ENCODE results near the gene NLRP5. TPM values are rescaled to one million over a fixed set of nuclear protein-coding genes. Genes with fewer than 3 reads are reported as not detected.

The NLRP5 gene
- total RNA-seq, 2 donors from 2014 or later, result 0.34 TPM; not detected in 1

- no peak overlapping the region for H3K27ac ChIP-seq
- no peaks in the 10 kb centered on the region for H3K4me1 ChIP-seq (replicated peaks)
- 92% methylated on average over 31 of the region's 34 CpGs for WGBS
- no peak overlapping the region for H3K4me3 ChIP-seq
- no peaks in the 10 kb centered on the region for H3K27me3 ChIP-seq (replicated peaks; ENCODE audit: insufficient read depth)
- H3K9me3 ChIP-seq, result no peaks in the 10 kb centered on the region
- no peak for DNase-seq (ENCODE audit: low spot score)
- intact Hi-C loops (cut with DNase I), result no loop called here
- TF ChIP-seq POLR2A (IDR thresholded peaks at IDR 0.05) (no peak), POLR2AphosphoS5 (IDR thresholded peaks at IDR 0.05) (no peak), CTCF (IDR thresholded peaks at IDR 0.05) (no peak)
- H3K36me3 ChIP-seq, result peaks cover 0 to 4% of the 10 kb centered on the region in 2 donors
Observed at GRCh38 chr19:56098731-56099568, 112.4 kb downstream of the NLRP5 start.

- Histone ChIP-seq H3K4me1 (replicated peaks) (no peaks in the 10 kb centered on the region), H3K9me3 (no peaks in the 10 kb centered on the region), H3K4me3 (no peak overlapping the region), H3K36me3 (peaks cover 0 to 4% of the 10 kb centered on the region in 2 donors), H3K27me3 (replicated peaks; ENCODE audit: insufficient read depth) (no peaks in the 10 kb centered on the region), H3K27ac (no peak overlapping the region)
- no peak for DNase-seq (ENCODE audit: low spot score)
- TF ChIP-seq POLR2A (IDR thresholded peaks at IDR 0.05), result no peak
- TF ChIP-seq POLR2AphosphoS5 (IDR thresholded peaks at IDR 0.05), result no peak
- no peak for TF ChIP-seq CTCF (IDR thresholded peaks at IDR 0.05)
- intact Hi-C loops (cut with DNase I), result no loop called here
- WGBS, result 95% methylated on average over 31 of the region's 31 CpGs
Observed at GRCh38 chr19:56099638-56100539, 113.3 kb downstream of the NLRP5 start.

GRCh38 chr19:56101095-56101494 lies 114.5 kb downstream of the NLRP5 start:
- WGBS, result 88% methylated on average over 25 of the region's 25 CpGs
- no peaks in the 10 kb centered on the region for H3K27me3 ChIP-seq (replicated peaks; ENCODE audit: insufficient read depth)
- DNase-seq (ENCODE audit: low spot score), result no peak
- peaks cover 0 to 4% of the 10 kb centered on the region in 2 donors for H3K36me3 ChIP-seq
- no peak overlapping the region for H3K27ac ChIP-seq
- H3K4me1 ChIP-seq (replicated peaks), result peaks cover 6% of the 10 kb centered on the region
- intact Hi-C loops (cut with DNase I), result no loop called here
- no peak overlapping the region for H3K4me3 ChIP-seq
- no peak for TF ChIP-seq POLR2A (IDR thresholded peaks at IDR 0.05)
- no peak for TF ChIP-seq POLR2AphosphoS5 (IDR thresholded peaks at IDR 0.05)
- no peak for TF ChIP-seq CTCF (IDR thresholded peaks at IDR 0.05)
- no peaks in the 10 kb centered on the region for H3K9me3 ChIP-seq

GRCh38 chr19:56101746-56102535 lies 115.4 kb downstream of the NLRP5 start:
- H3K36me3 ChIP-seq, result peaks cover 0 to 4% of the 10 kb centered on the region in 2 donors
- peaks cover 6% of the 10 kb centered on the region for H3K4me1 ChIP-seq (replicated peaks)

More at GRCh38 chr19:56101746-56102535, 115.4 kb downstream of the NLRP5 start:
- H3K27me3 ChIP-seq (replicated peaks; ENCODE audit: insufficient read depth), result no peaks in the 10 kb centered on the region
- DNase-seq (ENCODE audit: low spot score), result no peak
- TF ChIP-seq POLR2AphosphoS5 (IDR thresholded peaks at IDR 0.05), result no peak
- no peak for TF ChIP-seq CTCF (IDR thresholded peaks at IDR 0.05)
- no peak for TF ChIP-seq POLR2A (IDR thresholded peaks at IDR 0.05)
- no peak overlapping the region for H3K27ac ChIP-seq
- no peaks in the 10 kb centered on the region for H3K9me3 ChIP-seq
- intact Hi-C loops (cut with DNase I), result no loop called here
- H3K4me3 ChIP-seq, result no peak overlapping the region
- 86% methylated on average over 34 of the region's 34 CpGs for WGBS
